Right renal cortex interstitium (tissue), 3 donors: Measurements from ENCODE around the gene NPHP4. TPM values are rescaled to one million over a fixed set of nuclear protein-coding genes. Genes with fewer than 3 reads are reported as not detected.

Experiments used
- DNase-seq, 3 donors: peaks; one replicate each; pipeline ENCODE4 v3.0.0-alpha.2; 2013; ENCODE audit warnings: low read depth in 3 of 3, low spot score in 2 of 3
- polyA plus RNA-seq, 3 donors: library from polyadenylated mRNA; unstranded; fragments of 120-200 nt; gene quantifications; one replicate each; pipeline ENCODE4 v1.2.1, GENCODE V29; 2013; ENCODE audit not compliant: insufficient read length in 3 of 3

NPHP4 gene
- polyA plus RNA-seq: 10 to 100 TPM in 1 of 3 donors, 1 to 10 TPM in 2; 8.9 to 10.4 (median 9.2) TPM

DNA sequence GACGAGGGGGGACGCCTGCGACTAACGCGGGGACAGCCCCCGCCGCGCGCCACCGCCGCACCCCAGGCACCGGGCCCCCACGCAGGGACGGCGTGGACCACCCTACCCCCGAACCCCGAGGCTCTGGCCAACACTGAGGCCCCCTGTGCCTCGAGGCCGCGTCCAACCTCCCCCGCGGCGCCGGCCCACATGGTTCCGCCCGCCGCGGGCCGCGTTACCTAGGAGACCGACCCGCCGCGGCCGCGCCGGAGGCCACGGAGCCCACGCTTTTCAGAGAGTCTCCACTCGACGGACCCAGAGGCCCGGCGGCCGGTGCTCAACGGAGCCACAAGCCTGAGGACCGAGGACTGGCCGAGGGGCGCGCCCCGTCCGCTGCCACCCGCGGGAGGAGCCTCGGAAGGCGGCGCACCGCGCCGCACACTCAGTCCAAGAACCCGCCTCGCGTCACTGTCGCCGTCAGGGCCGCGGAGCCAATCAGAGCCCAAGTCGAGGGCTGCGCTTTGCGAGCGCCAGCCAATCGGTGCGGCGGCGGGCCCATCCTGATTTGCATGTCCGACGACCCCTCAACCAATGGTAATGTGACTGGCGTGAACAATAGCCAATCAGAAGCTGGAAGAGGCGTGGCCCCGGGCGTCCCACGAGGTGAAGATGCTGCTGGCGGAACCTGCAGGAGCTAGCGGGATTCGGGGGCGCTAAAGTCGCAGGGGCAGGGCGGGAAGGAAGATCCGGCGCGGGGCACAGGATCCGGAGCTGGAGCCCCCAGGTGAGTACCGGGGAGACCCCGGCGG, at the start of gene NPHP4:
Gene NPHP4, minus strand, starts transcription at position 400 of the 788 bp plus-strand sequence. CDS start 6,136 bp downstream, outside the sequence.
- DNase-seq: peak; percentile 98 to 100 (median 99)

DNA sequence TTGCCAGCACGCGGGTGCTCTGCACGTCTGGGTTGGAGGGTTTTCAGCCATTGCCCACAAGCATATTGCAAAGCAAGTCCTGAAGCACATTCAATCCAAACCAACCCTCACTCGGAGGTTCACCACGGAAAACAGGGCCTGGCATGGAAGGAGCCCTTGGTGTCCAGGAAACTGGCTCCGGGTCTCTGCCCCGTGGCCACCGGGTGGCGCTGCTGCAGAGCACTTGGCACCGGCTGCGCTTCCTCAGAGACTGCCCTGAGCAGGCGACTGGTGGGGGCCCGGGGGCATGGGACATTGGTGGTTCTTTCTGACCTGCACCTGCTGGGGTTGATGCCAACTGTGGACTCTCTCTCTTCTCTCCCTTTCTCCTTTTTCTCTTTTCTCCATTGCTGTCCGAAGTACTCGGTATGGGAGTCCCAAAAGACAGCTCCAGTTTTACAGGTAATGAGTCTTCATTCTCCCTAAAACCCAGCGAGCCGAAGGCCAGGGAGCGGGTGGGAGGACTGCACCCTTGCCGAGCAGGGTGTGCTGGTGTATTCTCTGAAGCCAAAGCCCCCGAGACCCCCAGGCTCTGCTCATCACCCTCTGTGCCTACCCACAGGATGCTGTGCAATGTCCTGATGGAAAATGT, 49.3 kb upstream of the NPHP4 start:
- DNase-seq: no peak

- no peak for DNase-seq
These were observed 48.7 kb upstream of the NPHP4 start for GRCh38 chr1:6040861-6041415.

GRCh38 chr1:6040444-6040843, 48.2 kb upstream of the NPHP4 start:
- no peak for DNase-seq

DNA sequence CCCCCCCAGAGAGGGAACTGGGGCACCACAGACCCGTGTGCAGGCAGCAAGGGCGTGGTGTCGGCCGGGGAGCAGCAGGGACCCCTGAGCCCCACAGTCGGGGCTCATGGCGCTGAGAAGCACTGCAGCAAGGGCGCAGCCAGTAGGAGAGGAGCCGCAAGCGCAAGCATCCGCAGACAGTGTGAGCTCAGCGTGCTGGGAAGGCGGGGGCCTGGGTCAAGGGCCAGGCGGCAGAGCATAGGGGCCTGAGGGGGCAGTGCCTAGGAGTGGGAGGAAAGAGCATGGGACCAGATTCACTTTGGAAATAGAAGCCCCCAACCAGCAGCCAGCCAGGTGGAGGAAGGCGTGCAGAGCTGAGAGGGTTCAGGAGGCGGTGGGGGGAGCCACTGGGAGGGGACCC, 46.8 kb upstream of the NPHP4 start:
- DNase-seq: no peak

DNA sequence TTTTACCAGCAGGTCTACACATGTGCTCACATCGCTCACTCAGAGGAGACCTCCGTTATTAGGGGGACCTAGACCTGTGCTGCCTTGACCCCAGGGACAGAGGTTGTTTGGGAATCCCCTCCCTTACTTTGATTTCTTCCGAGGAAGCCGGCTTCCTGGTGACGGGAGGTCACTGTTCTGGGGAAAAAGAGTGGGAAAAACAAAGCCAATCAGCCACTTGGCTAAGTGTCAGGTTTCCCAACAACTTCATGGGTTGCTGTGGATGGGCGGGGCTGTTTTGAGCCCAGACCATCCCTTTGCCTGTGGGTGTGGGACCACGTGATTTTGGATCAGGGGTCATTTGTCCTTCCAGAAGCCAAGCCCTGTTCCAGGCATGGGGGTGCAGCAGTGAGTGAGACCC, 46.4 kb upstream of the NPHP4 start:
- DNase-seq: no peak

DNA sequence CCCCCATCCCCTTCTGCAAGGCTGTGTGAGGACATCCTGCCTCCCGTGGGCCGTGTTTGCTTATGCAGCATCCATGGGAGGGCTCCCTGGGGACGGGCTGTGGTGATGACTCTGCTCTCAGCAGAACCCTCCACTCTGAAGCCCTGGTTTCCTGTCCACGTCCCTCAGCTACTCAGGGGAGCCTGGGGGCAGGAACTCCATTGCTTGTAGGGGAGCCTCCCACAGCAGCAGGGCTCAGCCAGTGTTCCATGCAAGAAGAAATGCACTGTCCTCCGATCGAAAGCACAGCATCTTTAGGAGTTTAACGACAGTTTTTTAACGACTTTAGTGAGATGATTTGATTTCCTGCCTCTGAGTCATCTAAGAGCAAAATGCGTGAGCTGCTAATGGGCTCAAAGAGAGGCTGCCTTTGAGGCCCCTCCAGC, 45.1 kb upstream of the NPHP4 start:
- no peak for DNase-seq

- no peak for DNase-seq
These were observed 43.5 kb upstream of the NPHP4 start for GRCh38 chr1:6035719-6036118.

GRCh38 chr1:6035303-6035702, 43.1 kb upstream of the NPHP4 start:
- no peak for DNase-seq

DNA sequence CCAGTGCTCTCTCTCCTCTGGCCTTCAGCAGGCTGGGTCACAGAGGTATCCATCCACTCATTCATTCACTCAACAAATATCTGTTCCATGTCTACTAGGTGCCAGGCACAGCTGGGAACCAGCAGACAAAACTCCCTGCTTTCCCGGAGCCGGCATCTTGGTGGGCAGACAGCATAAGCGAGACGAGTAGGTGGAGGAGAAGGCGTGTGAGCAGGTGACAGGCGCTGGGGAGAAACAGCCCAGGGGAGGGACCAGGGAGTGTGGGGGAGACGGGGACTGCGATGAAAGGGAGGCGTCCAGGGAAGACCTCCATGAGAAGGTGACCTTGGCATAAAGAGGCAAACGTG, 42.5 kb upstream of the NPHP4 start:
- DNase-seq: no peak

GRCh38 chr1:6033986-6034749, 41.9 kb upstream of the NPHP4 start:
- peak in 1 of 3 donors; percentile 13 for DNase-seq

DNA sequence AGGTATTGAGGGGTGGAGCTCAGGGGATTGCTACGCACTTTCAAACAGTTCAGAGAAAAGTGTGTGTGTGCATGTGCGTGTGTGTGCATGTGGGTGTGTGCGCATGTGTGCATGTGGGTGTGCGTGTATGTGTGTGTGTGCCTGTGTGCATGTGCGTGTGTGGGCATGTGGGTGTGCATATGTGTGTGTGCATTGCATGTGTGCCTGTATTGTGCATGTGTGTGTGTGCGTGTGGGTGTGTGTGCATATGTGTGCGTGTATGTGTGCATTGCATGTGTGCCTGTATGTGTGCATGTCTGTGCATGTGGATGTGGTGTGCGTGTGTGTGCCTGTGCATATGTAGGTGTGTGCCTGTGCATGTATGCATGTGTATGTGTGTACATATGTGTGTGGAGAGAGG, 40.9 kb upstream of the NPHP4 start:
- DNase-seq: no peak

DNA sequence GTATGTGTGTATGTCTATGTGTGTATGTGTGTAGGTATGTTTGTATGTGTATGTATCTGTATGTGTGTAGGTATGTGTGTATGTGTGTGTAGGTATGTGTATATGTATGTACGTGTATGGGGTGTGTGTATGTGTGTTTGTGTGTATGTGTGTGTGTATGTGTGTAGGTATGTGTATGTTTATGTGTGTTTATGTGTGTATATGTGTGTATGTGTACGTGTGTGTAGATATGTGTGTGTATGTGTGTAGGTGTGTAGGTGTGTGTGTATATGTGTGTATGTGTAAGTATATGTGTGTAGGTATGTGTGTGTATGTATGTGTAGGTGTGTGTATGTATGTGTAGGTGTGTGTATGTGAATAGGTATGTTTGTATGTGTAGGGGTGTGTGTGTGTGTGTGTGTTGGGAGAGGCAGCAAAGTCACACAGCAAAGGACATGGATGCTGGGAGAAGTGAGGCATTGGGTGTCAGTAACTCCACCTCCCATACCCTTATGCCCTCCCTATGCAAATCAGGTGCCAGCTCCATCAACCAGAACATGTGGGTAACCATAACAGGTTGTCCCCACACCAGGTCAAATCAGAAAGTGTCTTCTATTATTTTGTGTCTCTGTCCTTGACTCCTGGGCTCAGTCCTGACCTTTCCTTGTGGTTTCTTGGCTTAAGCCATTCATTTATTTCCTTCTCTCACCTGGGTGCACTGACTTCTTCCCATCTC, 38.5 kb upstream of the NPHP4 start:
- DNase-seq: no peak

GRCh38 chr1:6030132-6030531, 37.9 kb upstream of the NPHP4 start:
- DNase-seq: no peak

DNA sequence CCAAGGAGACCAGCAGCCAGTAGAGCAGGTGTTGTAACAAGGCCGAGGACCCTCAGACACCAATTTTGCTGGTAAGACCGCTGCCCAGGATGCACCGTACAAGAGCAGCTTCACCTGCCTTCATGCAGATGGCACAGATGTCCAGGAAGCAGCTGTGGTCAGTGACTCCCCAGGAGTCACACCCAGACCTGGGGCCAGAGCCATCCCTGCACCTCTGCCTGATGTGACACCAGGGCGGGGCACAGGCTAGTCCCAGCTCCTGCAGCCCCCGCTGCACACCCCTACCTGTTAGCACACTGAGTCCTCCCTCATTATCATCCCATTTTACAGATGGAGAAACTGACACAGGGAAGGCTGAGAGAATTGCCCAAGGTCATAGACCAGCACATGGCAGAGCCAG, 37.1 kb upstream of the NPHP4 start:
- DNase-seq: no peak

DNA sequence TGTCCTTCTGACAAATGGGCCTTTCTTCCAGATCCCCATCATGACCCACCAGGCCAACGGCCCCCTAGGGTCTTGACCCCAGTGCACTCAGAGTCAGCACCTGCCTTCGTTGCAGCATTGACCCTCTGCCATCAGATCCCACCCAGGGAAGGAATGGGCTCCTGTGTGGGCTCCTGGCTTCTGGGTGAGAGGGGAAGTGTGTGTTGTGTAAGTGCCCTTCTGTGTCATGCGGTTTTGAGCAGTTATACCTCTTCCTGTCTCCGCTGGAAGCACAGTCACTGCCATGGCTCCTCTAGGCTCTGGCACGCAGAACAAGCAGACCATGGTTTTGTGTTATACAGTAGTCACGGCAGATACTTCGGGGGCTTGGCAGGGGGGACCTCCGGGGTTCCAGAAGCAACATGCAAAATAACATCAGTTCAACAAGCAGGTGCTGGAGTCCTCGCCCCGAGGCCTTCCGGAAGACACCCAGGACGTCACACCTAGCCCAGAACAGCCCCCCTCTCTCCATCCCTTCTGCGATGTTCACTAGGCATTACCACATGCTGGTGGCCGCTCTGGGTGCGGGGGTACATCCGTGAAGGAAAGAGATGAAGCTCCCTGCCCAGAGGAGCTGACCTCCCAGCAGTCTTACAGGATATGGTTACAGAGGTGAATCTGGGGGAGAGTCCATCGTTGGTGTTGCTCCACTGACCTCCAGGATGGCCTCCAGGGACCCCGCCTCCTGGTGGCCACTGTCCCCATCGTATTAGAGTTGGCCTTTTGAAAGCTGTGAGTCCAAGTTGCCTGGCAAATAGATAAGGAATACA, 36.0 kb upstream of the NPHP4 start:
- no peak for DNase-seq

DNA sequence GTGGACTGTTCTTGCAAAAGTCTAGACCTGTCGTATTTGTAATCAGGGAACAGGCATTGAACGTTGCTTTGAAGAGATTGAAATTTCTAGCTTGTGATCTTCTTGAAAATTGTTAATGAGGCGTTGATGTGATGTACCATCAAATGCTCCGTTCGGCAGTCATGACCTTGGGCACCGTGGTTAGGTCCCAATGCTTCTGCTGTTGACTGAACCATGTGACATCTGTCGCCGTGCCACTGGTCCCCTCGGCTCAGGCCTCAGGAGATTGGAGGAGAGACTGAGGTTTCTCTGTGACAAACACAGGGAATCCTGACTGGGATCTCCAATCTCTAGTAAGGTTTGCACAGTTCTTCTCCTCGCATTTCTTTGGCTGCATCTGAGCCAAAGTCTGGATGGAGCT, 35.4 kb upstream of the NPHP4 start:
- no peak for DNase-seq

GRCh38 chr1:6026095-6026809, 34.0 kb upstream of the NPHP4 start:
- DNase-seq: no peak
